ENCODE data around the gene KTN1.

- TF ChIP-seq CTCF (IDR thresholded peaks at IDR 0.05) = no peak
- TF ChIP-seq POLR2A (IDR thresholded peaks at IDR 0.05) = no peak
- no peak for TF ChIP-seq POLR2AphosphoS5 (IDR thresholded peaks at IDR 0.05)
These were observed 108.6 kb downstream of the KTN1 start for GRCh38 chr14:55688566-55688965.

All from breast epithelium (tissue), 3 donors.